ENCODE data around the gene MAD1L1.

MAD1L1 gene

DNA sequence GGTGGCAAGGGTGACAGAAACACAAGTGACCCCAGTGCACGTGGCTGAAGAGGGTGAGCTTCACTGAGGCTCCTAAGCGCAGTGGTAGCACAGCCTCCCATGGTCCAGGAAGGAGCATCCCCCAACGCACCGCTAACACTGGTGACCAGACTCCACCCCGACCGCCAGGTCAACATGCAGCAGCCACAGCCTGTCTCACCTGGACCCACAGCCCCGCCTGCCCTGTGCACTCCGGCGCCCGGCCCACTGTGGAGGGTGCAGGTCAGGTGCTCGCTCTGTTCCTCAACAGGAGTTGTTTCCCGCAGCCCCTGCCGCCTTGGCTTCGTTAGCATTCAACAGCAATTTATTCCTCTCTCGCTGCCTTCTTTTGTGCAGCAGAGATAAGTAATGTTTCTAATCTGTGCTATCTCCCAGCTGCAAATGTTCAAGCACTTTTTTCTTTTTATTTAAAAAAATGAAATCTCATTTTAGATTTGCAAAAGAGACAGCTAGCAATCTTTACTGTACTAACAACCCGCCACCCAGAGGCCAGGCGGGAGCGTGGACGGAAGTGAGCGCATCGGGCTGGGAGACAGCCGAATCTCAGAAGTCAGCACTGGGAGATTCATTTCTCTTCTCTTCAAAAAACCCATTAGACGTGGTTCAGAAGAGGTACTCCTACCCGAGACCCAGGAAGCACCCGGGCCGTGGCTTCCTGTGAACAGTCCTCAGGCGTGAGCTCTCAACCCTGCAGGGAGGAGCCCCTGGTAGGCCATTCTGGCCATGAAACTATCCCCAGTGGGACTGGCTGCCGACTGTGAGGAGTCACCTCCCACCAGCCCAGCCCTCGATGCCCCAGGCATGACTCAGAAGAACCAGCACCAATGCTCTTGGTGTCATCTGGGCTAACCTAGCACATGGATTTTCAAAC, 133.4 kb downstream of the MAD1L1 start:
- DNase-seq: no peak

DNA sequence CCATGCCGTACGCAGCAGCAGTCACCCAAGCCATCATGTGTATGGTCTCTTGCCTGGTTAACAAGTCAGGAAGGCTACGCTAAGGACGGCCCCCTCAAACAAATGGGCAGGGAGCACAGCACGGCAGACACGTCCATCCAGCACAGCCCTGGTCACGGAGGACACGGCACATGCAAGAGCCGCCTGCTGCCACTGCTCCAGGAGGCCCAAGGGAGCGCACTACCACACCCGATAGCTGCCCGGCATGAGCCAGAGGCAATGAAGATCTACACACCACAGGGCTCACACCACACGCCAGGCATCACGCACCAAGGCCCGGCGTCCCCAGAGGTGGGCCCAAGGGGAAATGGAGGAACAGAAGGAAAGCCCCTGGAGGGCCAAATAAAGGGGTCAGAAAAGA, 134.2 kb downstream of the MAD1L1 start:
- DNase-seq: no peak

DNA sequence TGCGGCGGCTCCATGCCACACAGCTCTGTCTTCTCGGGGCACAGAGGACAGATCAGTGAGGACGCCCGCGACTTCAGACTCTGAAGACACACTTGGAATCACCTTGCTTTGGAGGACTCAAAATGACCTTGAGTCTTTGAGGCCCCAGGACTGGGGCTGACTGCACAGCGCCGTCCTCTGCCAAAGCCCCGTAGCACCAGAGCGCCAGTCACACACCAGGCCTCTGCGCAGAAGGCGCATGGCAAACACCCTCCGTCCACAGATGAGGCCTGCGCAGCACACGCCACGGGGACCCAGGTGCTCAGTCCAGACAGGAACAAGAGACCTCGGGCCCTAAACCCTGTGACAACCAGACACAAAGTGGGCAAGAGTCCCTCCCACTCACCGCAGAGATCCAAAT, 134.7 kb downstream of the MAD1L1 start:
- no peak for DNase-seq

DNA sequence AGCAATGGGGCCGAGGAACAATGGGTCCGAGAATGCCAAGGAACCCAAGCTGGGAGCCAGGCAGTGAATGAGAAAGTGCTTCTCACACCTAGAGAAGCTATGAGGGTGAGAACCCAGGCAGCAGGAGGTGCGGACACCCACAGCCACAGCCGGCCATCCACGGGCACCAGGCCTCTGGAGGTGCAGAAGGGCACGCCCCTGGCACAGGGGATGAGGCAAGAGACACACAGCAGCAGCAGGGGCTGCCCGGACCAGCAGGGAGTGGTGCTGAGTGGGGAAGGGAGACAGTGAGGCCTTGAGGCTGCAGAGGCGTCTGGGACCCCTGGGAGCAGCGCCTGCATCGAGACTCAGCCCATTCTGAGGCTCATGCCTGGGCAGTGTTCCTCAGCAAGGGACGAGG, 135.3 kb downstream of the MAD1L1 start:
- DNase-seq: no peak

DNA sequence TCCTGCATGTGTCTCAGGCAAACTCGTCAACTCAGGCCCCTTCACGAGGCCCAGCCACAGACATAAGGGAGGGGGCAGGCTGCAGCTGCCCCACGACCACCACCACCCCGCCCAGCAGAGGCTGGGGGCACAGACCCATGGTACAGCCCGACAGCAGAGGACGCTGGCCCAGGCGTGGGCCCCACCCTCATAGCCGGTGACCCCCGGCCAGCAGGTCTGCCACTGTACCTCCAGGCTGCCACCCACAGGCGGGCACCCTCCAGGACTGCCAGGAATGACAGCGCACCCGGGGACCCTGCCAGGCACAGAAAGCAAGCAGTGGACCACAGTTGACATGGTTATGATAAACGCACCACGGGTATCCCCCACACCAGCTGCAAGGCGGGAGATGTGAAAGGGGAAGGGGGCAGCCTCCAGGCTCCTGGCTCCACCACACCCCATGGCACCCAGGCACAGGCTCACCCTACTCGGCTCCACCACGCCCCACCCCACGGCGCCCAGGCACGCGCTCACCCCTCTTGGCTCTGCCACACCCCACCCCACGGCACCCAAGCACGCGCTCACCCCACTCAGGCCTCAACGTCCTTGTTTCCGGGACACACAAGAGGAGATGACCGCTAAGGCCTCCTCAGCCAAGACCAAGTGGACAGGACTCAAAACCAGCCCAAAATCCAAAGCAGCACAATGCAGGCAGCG, 135.9 kb downstream of the MAD1L1 start:
- DNase-seq: no peak

DNA sequence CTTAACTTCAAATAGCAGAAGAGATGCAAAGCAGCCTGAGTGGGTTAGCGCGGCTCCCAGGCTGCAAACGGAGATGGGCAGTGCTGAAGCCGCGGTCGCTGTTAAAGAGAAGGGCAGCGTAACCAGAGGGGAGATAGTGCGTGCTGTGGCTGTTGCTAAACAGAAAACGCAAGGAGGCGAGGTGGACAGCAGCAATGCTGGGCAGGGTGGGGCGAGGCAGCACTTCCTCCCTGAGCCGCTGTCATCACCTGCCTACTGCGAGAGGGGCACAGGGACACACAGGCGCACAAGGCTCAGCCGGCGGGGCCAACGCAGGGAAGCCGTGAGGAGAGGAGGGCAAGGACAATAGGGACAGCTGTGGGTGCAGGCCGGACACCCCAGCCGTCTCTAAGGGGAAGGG, 137.3 kb downstream of the MAD1L1 start:
- no peak for DNase-seq

DNA sequence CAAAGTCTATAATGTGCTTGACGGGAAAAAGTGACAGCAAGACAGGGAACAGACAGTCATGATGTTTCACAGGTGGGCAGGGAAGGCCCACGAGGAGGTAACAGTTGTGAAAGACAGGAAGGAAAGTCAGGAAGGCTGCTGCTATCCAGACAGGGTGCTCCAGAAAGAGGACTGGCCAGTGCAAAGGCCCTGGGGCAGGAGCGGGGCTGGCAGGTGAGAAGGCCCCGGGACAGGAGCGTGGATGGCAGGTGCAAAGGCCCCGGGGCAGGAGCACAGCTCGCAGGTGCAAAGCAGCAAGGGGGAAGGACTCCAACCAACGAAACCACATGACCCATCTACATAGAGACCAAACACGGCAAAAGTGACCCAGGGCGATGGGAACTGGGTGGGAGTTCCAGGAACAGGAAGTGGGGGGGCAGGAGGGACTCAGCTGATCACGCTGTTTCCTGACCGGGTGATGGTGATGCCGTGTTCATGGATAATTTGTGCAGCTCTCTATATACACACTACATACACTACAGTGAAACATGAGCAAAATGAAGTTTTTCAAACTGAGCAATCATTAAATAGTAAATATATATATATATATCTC, 138.2 kb downstream of the MAD1L1 start:
- no peak for DNase-seq

DNA sequence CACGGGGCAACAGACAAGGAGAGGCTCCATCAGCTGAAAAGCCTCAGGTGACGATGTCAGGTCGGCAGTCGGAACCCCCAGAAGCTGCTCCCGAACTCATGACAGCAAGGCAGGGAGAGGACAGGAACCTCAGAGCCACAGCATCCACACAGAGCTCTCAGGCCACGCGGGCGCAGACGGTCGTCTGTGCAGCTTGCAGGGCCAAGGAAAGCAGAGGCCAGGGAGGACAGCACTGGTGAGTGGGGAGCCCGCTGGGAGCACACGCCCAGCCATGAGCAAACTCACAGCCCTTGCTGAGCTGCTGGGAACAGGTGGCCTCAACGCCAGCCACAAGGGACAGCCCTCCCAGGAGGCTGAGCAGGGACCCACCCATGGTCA, 138.9 kb downstream of the MAD1L1 start:
- DNase-seq: no peak

DNA sequence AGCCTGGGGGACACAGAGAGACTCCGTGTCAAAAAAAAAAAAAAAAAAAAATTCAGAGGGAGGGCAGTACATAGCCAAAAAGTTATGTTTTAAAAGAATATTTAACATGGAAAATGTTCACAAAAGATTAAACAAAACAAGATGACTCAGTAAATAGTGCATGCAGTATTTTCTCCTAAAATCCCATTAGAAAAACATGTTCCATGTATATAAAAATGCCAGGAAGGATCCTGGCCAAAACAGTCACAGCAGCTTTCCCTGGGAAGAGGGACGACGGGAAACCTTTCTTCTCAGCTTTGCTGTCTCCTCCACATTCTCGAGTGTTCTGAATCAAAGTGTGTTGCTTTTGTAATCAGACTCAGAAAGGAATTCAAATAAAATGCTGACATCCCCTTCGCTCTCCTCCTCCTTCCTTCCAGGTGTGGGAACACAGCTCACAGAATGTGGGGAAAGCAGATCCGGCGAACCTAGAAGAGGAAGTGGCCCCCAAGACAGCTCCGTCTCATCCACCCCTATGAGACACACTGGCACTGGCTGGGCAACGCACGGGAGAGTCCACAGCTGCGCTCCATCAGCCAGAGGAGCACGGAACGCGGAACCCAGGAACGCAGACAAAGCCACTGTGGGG, 139.4 kb downstream of the MAD1L1 start:
- no peak for DNase-seq

DNA sequence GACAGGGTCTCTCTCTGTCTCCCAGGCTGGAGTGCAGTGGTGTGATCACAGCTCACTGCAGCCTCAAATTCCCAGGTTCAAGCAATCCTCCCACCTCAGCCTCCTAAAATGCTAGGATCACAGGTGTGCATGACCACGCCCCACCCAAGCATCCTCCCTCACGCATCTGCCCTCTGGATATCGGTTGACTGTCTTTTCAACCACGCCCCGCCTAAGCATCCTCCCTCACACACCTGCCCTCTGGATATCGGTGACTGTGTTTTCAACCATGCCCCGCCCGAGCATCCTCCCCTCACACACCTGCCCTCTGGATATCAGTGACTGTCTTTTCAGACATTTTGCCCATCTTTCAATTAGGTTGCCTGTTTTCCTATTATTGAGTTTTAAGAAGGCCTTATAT, 140.5 kb downstream of the MAD1L1 start:
- no peak for DNase-seq

DNA sequence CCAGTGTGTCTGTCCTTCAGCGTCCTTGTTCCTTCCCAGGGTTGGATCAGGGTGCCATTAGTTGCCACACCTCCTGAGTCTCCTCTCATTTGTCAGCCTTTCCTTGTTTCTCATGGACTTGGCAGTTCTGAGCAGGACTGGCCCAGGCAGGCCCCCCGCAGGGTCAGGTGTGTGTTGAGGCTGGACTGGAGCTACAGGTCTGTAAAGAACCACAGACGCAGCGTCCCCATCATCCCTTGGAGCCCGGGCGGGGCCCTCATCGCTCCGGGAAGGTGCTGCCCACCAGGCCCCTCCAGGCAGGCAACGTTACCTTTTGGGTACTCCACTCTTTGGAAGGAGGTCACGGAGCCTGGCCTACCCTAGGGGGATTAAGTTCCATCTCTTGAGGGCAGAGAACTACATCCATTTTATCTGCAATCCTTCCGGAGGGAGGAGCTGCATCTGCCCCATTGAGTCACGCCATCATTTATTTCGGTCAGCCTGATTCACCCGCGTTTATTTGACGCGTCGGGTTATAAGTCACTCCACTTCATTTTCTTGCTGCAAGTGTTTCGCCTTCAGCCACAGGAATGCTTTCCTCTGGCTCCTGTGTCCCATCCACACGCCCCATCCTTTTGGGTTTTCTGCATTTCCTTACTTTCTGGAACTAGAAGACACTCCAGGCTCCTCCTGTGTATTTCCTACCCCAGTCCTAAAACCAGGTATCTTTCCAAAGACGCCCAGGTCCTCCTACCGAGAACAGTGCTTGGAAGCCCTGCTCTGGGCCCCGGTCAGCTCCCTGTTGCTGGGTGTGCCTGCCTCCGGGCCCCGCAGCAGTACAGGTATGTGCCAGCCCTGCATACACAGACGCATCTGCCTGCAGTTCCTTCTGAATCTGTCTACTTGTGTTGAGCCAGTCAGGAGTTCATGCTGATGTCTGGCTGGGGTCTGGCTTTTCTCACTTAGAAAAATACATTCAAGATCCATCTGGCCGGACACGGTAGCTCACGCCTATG, 141.9 kb downstream of the MAD1L1 start:
- DNase-seq: no peak

DNA sequence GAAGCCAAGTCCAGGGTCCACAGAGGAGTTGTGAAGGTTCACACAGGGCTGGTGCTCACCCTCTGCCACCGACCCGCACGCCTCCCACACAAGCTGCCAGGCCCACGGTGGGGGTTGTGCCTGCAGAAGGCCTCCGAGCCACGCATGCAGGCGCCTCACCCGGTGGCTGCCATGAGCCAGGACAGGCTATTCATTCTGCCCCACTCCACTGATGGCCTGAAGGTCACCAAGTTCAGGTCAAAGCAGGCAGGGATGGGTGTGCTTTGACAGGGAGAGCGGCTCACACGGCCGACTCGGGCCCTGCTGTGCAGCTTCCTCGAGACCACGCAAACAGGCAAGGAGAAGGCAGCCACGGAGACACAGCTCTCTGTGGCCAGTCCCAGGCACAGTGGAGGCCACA, 143.9 kb downstream of the MAD1L1 start:
- no peak for DNase-seq

DNA sequence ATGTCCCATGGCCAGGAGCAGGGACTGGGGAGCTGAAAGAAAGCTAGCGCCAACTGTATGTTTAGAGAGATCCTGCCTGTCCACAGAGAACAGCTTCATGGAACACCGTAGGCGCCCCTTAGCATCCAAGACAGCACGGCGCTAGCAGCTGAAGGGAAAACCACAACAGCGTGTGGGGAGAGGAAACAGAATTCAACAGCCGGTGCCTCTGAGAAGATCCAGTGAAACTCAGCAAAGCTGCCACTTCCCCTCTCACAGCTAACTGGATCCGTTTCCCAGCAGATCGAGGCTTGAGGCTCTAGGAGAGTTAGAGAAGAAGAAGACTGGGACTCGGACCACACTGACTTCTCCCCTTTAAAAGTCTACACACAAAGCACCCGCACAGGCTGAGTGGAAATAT, 145.0 kb downstream of the MAD1L1 start:
- no peak for DNase-seq

DNA sequence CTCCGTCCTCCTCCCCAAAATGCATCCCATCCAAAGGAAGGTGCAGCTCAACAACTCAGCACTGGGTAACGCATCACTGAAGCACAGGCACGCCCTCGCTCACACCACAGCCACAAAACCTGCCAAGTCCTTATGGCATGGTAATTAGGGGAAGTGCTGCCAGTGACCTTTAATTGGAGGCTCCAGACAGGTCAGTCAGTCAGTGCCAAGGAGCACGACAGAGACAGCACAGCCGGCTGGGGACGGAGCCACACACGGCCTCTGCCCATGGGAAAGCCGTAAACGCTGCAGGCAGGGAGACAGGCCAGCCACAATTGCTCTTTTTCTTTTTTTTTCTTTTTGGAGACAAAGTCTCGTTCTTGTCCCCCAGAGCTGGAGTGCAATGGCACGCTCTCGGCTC, 146.5 kb downstream of the MAD1L1 start:
- no peak for DNase-seq

DNA sequence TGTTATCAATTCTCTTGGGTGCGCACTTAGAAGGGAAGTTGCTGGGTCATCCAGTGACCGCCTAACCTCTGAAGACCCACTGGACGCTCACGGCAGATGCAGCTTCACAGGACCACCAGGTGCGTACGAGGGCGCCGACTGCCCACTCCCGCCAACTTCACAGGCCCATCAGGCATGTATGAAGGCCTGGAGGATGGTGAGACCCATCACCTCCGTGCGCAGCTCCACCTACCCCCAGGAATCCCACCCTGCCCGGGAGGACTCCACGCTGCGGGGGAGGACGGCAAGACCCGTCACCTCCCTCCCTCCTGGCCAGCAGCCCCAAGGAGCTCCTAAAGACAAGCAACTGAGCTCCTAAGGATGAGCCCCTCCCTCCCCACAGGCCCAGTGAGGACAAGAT, 146.9 kb downstream of the MAD1L1 start:
- no peak for DNase-seq

DNA sequence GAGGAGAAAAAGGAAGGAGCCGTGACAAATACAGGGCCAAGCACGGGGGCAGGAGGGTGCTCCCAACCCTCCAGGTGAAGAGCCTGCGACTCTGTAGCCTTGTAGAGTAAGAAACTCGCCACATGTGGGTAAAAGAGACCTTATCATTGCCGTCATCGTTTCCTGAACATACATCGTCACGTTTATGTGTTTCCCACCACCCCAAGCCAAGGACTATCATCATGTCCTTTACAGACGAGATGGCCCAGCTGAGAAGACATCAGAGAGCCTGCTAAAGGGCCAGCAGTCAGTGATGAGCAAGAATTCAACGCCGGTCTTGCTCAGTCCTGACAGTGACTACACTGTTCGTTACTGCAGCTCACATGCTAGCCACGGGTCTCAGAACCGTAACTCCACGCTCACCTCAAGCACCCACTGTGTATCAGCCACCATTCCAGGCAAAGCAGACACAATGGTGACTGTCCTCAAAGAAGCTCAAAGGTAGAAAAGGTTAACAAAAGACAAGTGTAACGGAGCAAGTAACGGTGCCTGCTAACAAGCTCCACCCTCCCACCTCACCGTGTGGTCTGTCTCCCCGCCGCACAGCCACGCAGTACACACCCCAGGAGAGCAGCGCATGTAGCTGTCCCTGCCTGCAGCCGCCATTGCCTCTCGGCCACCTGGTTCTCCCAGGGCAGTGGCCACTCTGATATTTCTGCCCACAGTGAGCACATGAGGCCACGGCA, 147.8 kb downstream of the MAD1L1 start:
- no peak for DNase-seq

DNA sequence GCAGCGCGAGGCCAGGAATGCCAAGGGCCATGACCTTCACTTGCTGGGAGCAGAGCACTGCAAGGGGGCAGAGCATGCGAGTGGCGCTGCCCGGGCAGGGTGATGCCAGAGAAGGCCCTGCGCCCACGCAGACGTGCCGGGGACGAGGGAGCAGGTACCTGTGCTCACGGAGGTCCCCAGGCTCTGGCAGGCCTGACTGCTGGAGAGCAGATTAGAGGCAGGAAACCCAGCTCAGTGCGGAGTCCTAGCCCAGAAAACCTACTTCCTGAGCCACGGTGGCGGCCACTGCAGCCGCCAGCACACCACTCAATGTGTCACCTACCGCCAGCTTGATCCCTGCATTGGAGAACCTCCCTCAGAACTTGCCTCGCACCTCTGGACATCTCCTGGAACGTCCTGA, 148.4 kb downstream of the MAD1L1 start:
- no peak for DNase-seq

DNA sequence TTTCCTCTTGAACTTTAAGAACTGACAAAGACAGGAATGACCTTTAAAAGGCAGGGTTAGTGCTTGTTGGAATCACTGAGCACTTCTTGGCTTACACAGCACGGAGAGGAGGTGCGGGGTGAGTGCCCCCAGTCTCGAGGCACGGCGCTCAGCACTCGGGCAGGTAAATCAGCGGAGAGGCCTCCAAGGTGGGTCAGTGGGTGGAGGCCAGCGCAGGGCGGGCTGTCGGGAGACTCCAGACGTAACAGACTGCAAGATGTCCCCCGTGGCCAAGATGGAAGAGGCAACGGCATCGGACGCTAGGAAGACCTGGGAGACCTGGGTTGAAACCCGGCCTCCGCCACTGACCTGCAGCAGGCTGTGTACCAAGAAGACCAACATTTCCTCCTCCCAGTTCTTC, 149.4 kb downstream of the MAD1L1 start:
- DNase-seq: no peak

DNA sequence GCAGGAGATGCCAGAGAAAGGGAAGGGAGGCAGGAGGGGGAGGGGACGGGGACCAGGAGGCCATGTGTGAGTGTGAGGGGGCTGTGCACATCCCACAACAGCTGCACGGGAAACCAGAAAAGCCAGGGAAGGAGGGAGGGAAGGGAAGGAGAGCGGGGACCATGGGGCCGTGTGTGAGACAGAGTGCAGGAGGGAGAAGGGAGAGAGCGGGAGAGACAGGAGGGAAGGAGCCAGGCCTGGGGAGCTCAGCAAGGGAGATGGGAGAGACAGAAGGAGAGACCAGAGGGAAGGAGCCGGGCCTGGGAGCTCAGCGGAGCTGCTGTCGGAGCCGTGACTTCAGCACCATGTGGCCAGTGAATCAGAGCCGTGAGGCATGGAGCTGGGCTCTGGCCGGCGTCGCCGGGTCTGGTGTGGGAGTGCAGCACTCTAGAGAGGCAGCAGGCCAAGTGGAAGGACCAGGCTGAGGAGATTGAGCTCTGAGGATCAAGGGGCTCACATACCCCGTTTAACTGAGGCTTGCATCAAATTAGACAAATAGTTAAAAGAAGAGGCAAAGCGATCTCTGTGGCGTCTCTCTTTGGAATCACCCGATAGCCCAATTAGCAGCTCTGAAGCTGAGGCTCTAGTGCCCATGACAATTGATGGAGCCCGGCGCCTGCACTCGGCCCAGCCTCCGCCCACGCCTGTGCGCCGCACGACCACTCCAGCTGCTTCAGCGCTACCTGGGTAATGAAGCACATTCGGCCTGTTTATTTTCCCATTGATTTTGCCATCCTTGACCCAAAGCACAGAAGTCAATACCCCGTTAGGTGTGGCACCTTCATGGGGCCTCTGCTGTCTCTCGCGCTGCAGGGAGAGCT, 150.4 kb downstream of the MAD1L1 start:
- no peak for DNase-seq

DNA sequence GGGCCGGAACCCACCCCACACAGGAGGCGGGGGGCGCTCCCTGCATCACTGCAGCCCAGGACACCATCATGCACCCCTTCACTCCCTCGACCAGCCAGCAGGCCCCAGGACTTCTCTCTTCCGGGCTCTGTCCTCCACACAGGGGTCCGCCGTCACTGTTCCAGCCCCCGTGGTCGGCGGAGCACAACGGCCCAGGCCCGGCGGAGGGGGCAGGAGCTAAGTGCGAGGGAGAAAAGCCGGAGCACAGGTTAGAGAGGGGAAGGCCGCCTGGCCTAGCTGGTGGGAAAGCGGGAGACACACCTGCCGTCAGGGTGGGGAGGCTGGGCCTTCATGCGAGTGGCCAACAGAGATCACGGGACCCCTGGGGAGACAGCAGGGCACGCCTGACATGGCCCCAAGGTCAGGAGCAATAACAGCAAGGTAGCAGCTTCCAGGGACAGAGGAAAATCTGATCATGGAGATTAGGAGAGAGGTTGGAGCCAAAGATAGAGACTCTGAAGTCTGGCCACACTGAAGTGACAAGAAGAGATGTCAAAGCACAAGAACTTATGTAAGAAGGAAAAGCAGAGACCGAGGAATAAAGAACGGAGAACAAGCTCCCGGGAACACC, 151.1 kb downstream of the MAD1L1 start:
- DNase-seq: no peak
